HepG2 (cell line): ENCODE data around the gene SFRP4. TPM values are rescaled to one million over a fixed set of nuclear protein-coding genes. Genes with fewer than 3 reads are reported as not detected.

Source experiments
- ATAC-seq: fragments of 200-7000 bp; cut with Tn5 transposase; 3 replicates; pipeline ENCODE4 v1.9.1; 2020; ENCODE audit warnings: mild to moderate bottlenecking, moderate library complexity
- Bru-seq: library from RNA; stranded (reverse); fragments of 400-500 nt; gene quantifications from one replicate; lab custom pipeline; 2021; lab: Mats Ljungman, UMichigan
- BruChase-seq, 2 experiments: library from RNA; stranded (reverse); fragments of 400-500 nt; gene quantifications; one replicate each; lab custom pipeline; 2021; lab: Mats Ljungman, UMichigan
- BruUV-seq: library from RNA; stranded (reverse); fragments of 400-500 nt; replicated peaks from 2 replicates; lab custom pipeline; 2021; lab: Mats Ljungman, UMichigan
- CTCF ChIA-PET: fragments of 300-600 bp; formaldehyde crosslinking; extraction: SDS; loops from one replicate; lab custom pipeline; 2021; ENCODE audit warnings: low total read pairs, inconsistent platforms, low intra/inter-chr PET ratio; lab: Yijun Ruan, JAX
- POLR2A ChIA-PET: fragments of 350-600 bp; sonication (Branson Sonifier 250); formaldehyde crosslinking; loops from one replicate; lab custom pipeline; 2020; ENCODE audit warnings: antibody characterized with exemption, inconsistent platforms; lab: Yijun Ruan, JAX
- DNase-seq: peaks from one replicate; pipeline ENCODE4 v3.0.0-alpha.2; 2015; ENCODE audit warnings: low spot score
- FAIRE-seq: peaks from 3 replicates; lab custom pipeline; 2011; peaks lifted over from hg19 to GRCh38; lab: Jason Lieb, UNC
- H2AFZ ChIP-seq: one replicate; pipeline ENCODE4 v1.6.1; 2011; ENCODE audit warnings: low read length, inconsistent platforms
- H3K27ac ChIP-seq: fragments of 300-600 bp; 3 replicates; pipeline ENCODE4 v1.8.0; 2011; ENCODE audit warnings: mixed run types, mild to moderate bottlenecking, mixed read lengths, low read length, inconsistent platforms; ENCODE audit not compliant: insufficient read depth; ENCODE audit errors: extremely low read length
- H3K27me3 ChIP-seq, 2 experiments: fragments of 200-600 bp in 1 of 2; 2 replicates in 1 of 2; 3 replicates in 1 of 2; pipeline versions ENCODE4 v1.6.0 to v1.8.0; 2011; ENCODE audit warnings: low read length in 2 of 2, mild to moderate bottlenecking in 2 of 2, moderate library complexity in 2 of 2, inconsistent platforms in 1 of 2; ENCODE audit not compliant: insufficient read depth in 2 of 2, control insufficient read depth in 1 of 2
- H3K36me3 ChIP-seq, 2 experiments: fragments of 200-600 bp in 1 of 2; replicated peaks in 1 of 2; 2 replicates in 1 of 2; 3 replicates in 1 of 2; pipeline versions ENCODE4 v1.5.1 to v1.8.0; 2011; ENCODE audit warnings: low read length in 2 of 2, inconsistent platforms in 1 of 2; ENCODE audit not compliant: insufficient read depth in 2 of 2, control insufficient read depth in 1 of 2
- H3K4me1 ChIP-seq: 2 replicates; pipeline ENCODE4 v1.5.1; 2012; ENCODE audit warnings: low read length, inconsistent platforms; ENCODE audit not compliant: insufficient read depth
- H3K4me2 ChIP-seq: 2 replicates; pipeline ENCODE4 v1.6.0; 2011; ENCODE audit warnings: low read depth, low read length, inconsistent platforms
- H3K4me3 ChIP-seq, 3 experiments: fragments of 200-600 bp in 1 of 3; sonication (generic), shearing (Covaris generic) in 1 of 3; replicated peaks in 1 of 3; 2 replicates each; pipeline ENCODE4 v1.5.1; 2011 to 2016; ENCODE audit warnings: low read length in 3 of 3, inconsistent platforms in 2 of 3, low read depth in 2 of 3, mild to moderate bottlenecking in 2 of 3, control low read depth in 1 of 3, mixed read lengths in 1 of 3; ENCODE audit not compliant: insufficient read depth in 1 of 3
- H3K79me2 ChIP-seq: one replicate; pipeline ENCODE4 v1.6.1; 2011; ENCODE audit warnings: low read length, inconsistent platforms; ENCODE audit not compliant: insufficient read depth
- H3K9ac ChIP-seq: 2 replicates; pipeline ENCODE4 v1.6.0; 2011; ENCODE audit warnings: mild to moderate bottlenecking, low read depth, low read length, inconsistent platforms; ENCODE audit not compliant: insufficient read depth
- H3K9me3 ChIP-seq: 2 replicates; pipeline ENCODE4 v1.5.1; 2012; ENCODE audit warnings: mild to moderate bottlenecking, low read length
- H4K20me1 ChIP-seq: 2 replicates; pipeline ENCODE4 v1.6.0; 2011; ENCODE audit warnings: inconsistent platforms, mild to moderate bottlenecking, low read length, moderate library complexity; ENCODE audit not compliant: insufficient read depth
- ELF3 ChIP-seq: IDR thresholded peaks from 2 replicates; pipeline ENCODE4 v1.6.1; 2016; ENCODE audit warnings: missing genetic modification reagents, missing compliant biosample characterization
- GABPB1 ChIP-seq: IDR thresholded peaks from 2 replicates; pipeline ENCODE4 v1.6.1; 2016; ENCODE audit warnings: mild to moderate bottlenecking, missing genetic modification reagents, moderate library complexity, missing compliant biosample characterization
- HOXA5 ChIP-seq: sonication (generic); formaldehyde crosslinking; IDR thresholded peaks from 2 replicates; pipeline ENCODE4 v1.4.0; 2020; ENCODE audit warnings: missing genetic modification reagents
- KDM1A ChIP-seq: IDR thresholded peaks from 2 replicates; pipeline ENCODE4 v1.6.1; 2016; ENCODE audit warnings: missing compliant biosample characterization
- KDM5A ChIP-seq: fragments of 200-600 bp; sonication (generic); IDR thresholded peaks from 2 replicates; pipeline ENCODE4 v1.7.0; 2018; ENCODE audit warnings: antibody characterized with exemption, mild to moderate bottlenecking, low read length, borderline replicate concordance
- NKX3-1 ChIP-seq: sonication (generic); formaldehyde crosslinking; IDR thresholded peaks from 2 replicates; pipeline ENCODE4 v1.5.0; 2020; ENCODE audit warnings: missing genetic modification reagents
- PAX8 ChIP-seq: sonication (generic); formaldehyde crosslinking; IDR thresholded peaks from 2 replicates; pipeline ENCODE4 v1.8.0; 2022; ENCODE audit warnings: mild to moderate bottlenecking, missing genetic modification reagents, borderline replicate concordance
- POGK ChIP-seq: sonication (generic); formaldehyde crosslinking; conservative IDR thresholded peaks from 2 replicates; pipeline ENCODE4 v1.8.0; 2022; ENCODE audit warnings: mild to moderate bottlenecking, moderate library complexity, missing genetic modification reagents
- TCF7L2 ChIP-seq: IDR thresholded peaks from 2 replicates; pipeline ENCODE4 v1.6.1; 2011; ENCODE audit warnings: mild to moderate bottlenecking, low read depth, low read length, moderate library complexity
- ZBTB44 ChIP-seq: sonication (generic); formaldehyde crosslinking; IDR thresholded peaks from 2 replicates; pipeline ENCODE4 v1.4.0; 2020; ENCODE audit warnings: missing genetic modification reagents
- ZFY ChIP-seq: sonication (generic); formaldehyde crosslinking; IDR thresholded peaks from 2 replicates; pipeline ENCODE4 v1.4.0; 2020; ENCODE audit warnings: missing genetic modification reagents
- ZNF556 ChIP-seq: sonication (generic); formaldehyde crosslinking; IDR thresholded peaks from 2 replicates; pipeline ENCODE4 v1.4.0; 2020; ENCODE audit warnings: mild to moderate bottlenecking, missing genetic modification reagents, borderline replicate concordance
- ZNF598 ChIP-seq: sonication (generic); formaldehyde crosslinking; IDR thresholded peaks from 2 replicates; pipeline ENCODE4 v1.5.1; 2020; ENCODE audit warnings: mild to moderate bottlenecking, missing genetic modification reagents, borderline replicate concordance
- WGBS: methylation state at CpG from one replicate; pipeline ENCODE4 v1.1.6; 2017; ENCODE audit warnings: low lambda C conversion rate; 5-methylcytosine and 5-hydroxymethylcytosine counted together
- in situ Hi-C: cut with HindIII; loops from 2 replicates; pipeline ENCODE4 v1.10.0; 2017; ENCODE audit warnings: low pct_unique_long_range_greater_than_20kb; ENCODE audit not compliant: extremely low pct_ligation_motif_present
- intact Hi-C: fragments of 100-400 bp; cut with micrococcal nuclease; formaldehyde crosslinking; loops from one replicate; pipeline ENCODE4 v1.10.0; 2022; ENCODE audit not compliant: unreplicated experiment
- long read RNA-seq, 2 experiments: library from RNA in 1 of 2; library from polyadenylated mRNA in 1 of 2; stranded (forward) in 1 of 2; unstranded in 1 of 2; transcript quantifications; one replicate each; pipeline ENCODE4 v2.0.0, GENCODE V29; 2019 to 2022
- polyA minus RNA-seq, 3 experiments: library from RNA; depleted of rRNA, polyadenylated mRNA; stranded (reverse); fragments of >200 nt; gene quantifications; 2 replicates each; pipeline ENCODE4 v1.2.3, GENCODE V29; 2011; ENCODE audit warnings: low replicate concordance in 1 of 3
- polyA plus RNA-seq, 8 experiments: library from polyadenylated mRNA; depleted of rRNA in 3 of 8; stranded (reverse) in 7 of 8; unstranded in 1 of 8; fragments of >200 nt; fragmentation: Illumina TruSeq in 4 of 8; extraction: Trizol in 4 of 8; gene quantifications; 2 replicates each; pipeline versions ENCODE4 v1.2.1 to v1.2.3, GENCODE V29; 2011 to 2016; ENCODE audit warnings: low read depth in 4 of 8, missing spikeins in 1 of 8, mixed read lengths in 1 of 8; ENCODE audit not compliant: insufficient read depth in 1 of 8
- total RNA-seq, 5 experiments: library from RNA; depleted of rRNA; stranded (reverse); fragments of >200 nt; fragmentation: Illumina TruSeq; extraction: Trizol; gene quantifications; 2 replicates each; pipeline ENCODE4 v1.2.3, GENCODE V29; 2016; ENCODE audit warnings: low read depth in 1 of 5

The SFRP4 gene
- total RNA-seq (2016; rRNA removed; fragmentation: Illumina TruSeq; extraction: Trizol) = 1.2 and 1.8 TPM in 2 replicates
- 0.18 and 1.0 TPM in 2 replicates for total RNA-seq (2016; cell fraction: cytosol; rRNA removed; fragmentation: Illumina TruSeq; extraction: Trizol; ENCODE audit: low read depth)
- total RNA-seq (2016; cell fraction: insoluble cytoplasmic fraction; rRNA removed; fragmentation: Illumina TruSeq; extraction: Trizol) = 1.8 and 2.1 TPM in 2 replicates
- 0.87 and 1.1 TPM in 2 replicates for total RNA-seq (2016; cell fraction: membrane; rRNA removed; fragmentation: Illumina TruSeq; extraction: Trizol)
- total RNA-seq (2016; cell fraction: nucleus; rRNA removed; fragmentation: Illumina TruSeq; extraction: Trizol) = 1.9 and 2.2 TPM in 2 replicates
- polyA plus RNA-seq (2011; rRNA removed) = 0.96 and 1.5 TPM in 2 replicates
- polyA plus RNA-seq (2011; cell fraction: cytosol; rRNA removed) = 1.2 and 1.3 TPM in 2 replicates
- 2.2 and 3.0 TPM in 2 replicates for polyA plus RNA-seq (2011; cell fraction: nucleus; rRNA removed)
- 1.9 and 2.0 TPM in 2 replicates for polyA plus RNA-seq (2012)
- 0.26 and 0.75 TPM in 2 replicates for polyA plus RNA-seq (2016; cell fraction: cytosol; fragmentation: Illumina TruSeq; extraction: Trizol; ENCODE audit: low read depth)
- polyA plus RNA-seq (2016; cell fraction: insoluble cytoplasmic fraction; fragmentation: Illumina TruSeq; extraction: Trizol; ENCODE audit: low read depth) = 1.8 and 2.8 TPM in 2 replicates
- polyA plus RNA-seq (2016; cell fraction: membrane; fragmentation: Illumina TruSeq; extraction: Trizol; ENCODE audit: low read depth) = 1.2 and 1.4 TPM in 2 replicates
- polyA plus RNA-seq (2016; cell fraction: nucleus; fragmentation: Illumina TruSeq; extraction: Trizol; ENCODE audit: insufficient read depth, low read depth) = 2.7 and 3.9 TPM in 2 replicates
- polyA minus RNA-seq (2011; rRNA and poly(A)+ RNA removed; ENCODE audit: low replicate concordance) = 2.6 TPM in 1 of 2 replicates, not detected in the other
- 0.53 and 0.79 TPM in 2 replicates for polyA minus RNA-seq (2011; cell fraction: cytosol; rRNA and poly(A)+ RNA removed)
- 5.5 and 6.3 TPM in 2 replicates for polyA minus RNA-seq (2011; cell fraction: nucleus; rRNA and poly(A)+ RNA removed)
- percentile 63 among the genes with signal in this experiment for Bru-seq, nascent RNA
- BruChase-seq, experiment 1, labeled RNA remaining after a 6-hour chase = percentile 53 among the genes with signal in this experiment
- percentile 51 among the genes with signal in this experiment for BruChase-seq, experiment 2, labeled RNA remaining after a 2-hour chase
- long read RNA-seq, experiment 1, partial matches to known transcripts = 0 of 1 reads
- long read RNA-seq, experiment 1, other reads (novel, unspliced or antisense) = 0 of 1 reads
- long read RNA-seq, experiment 2, partial matches to known transcripts = 0 of 3 reads
- long read RNA-seq, experiment 2, other reads (novel, unspliced or antisense) = 2 of 3 reads

- H3K4me1 ChIP-seq = peaks cover 45% of the 10 kb centered on the region
- no peaks in the 10 kb centered on the region for H3K27me3 ChIP-seq
- peaks cover 7% of the 10 kb centered on the region for H3K79me2 ChIP-seq
- in situ Hi-C loops = loop anchor here (25.0 kb wide), 1 partner anchor 420 kb away; no protein-coding TSS in a partner anchor
- peak; percentile 76 for DNase-seq
- H3K36me3 ChIP-seq = no peaks in the 10 kb centered on the region
- peak; percentile 68 for ATAC-seq
- peak within 1 kb of the TSS; percentile 72 to 82 (median 73) for H3K4me3 ChIP-seq
- peaks cover 2% of the 10 kb centered on the region; the same call in 1 of the 2 replicates for H4K20me1 ChIP-seq
- TSS peak; percentile 10 for BruUV-seq
- FAIRE-seq = peak; percentile 51
- H2AFZ ChIP-seq = peak within 1 kb of the TSS; percentile 77
- H3K4me2 ChIP-seq = peak within 1 kb of the TSS; percentile 87
- H3K9me3 ChIP-seq = no peaks in the 10 kb centered on the region
- peak within 1 kb of the TSS; percentile 65 for H3K27ac ChIP-seq
- intact Hi-C loops = loop anchor here (1.0 to 5.0 kb wide), 5 partner anchors 16 to 260 kb away; partner anchors contain the start of gene STARD3NL
- ChIA-PET CTCF (interaction anchor here (1.4 to 1.6 kb wide), 4 partner anchors 14 to 191 kb away, joined by 4 to 5 read pairs (median 4); no protein-coding TSS in a partner anchor), POLR2A (interaction anchor here (0.9 to 2.8 kb wide), 11 partner anchors 9 to 264 kb away, joined by 3 to 45 read pairs (median 5); partner anchors contain the start of gene STARD3NL)
- under 1% methylated on average over 20 of the region's 46 CpGs for whole genome bisulfite sequencing
- H3K9ac ChIP-seq = peak within 1 kb of the TSS; percentile 79
- TF ChIP-seq GABPB1 = peak; percentile 54; the same call in 1 of the 2 replicates
- TF ChIP-seq ZNF556 (CRISPR knock-in tag) = peak; percentile 22; the same call in 1 of the 2 replicates
- 0 out of 2 replicates have a peak, but pooled peaks have one; percentile 29 for TF ChIP-seq ZFY
- TF ChIP-seq NKX3-1 (CRISPR knock-in tag) = 0 out of 2 replicates have a peak, but pooled peaks have one; percentile 47
- TF ChIP-seq KDM1A (CRISPR knock-in tag) = no peak
- peak; percentile 20; the same call in 1 of the 2 replicates for TF ChIP-seq POGK
- TF ChIP-seq PAX8 (CRISPR knock-in tag) = 0 out of 2 replicates have a peak, but pooled peaks have one; percentile 9
- TF ChIP-seq HOXA5 = peak; percentile 67; the same call in 1 of the 2 replicates
- TF ChIP-seq ZNF598 (CRISPR knock-in tag) = peak; percentile 54; the same call in 1 of the 2 replicates
- no peak for TF ChIP-seq ZBTB44 (CRISPR knock-in tag)
- no peak for TF ChIP-seq ELF3 (CRISPR knock-in tag)
- TF ChIP-seq TCF7L2 = no peak
- TF ChIP-seq KDM5A = peak; percentile 32; the same call in 1 of the 2 replicates
Measured at GRCh38 chr7:37916673-37917660, at the start of gene SFRP4. Gene SFRP4, minus strand, starts transcription at chr7:37916817. Its CDS starts 280 bp downstream, at chr7:37916537.
